ENCODE data around the gene RNF8.

DNA sequence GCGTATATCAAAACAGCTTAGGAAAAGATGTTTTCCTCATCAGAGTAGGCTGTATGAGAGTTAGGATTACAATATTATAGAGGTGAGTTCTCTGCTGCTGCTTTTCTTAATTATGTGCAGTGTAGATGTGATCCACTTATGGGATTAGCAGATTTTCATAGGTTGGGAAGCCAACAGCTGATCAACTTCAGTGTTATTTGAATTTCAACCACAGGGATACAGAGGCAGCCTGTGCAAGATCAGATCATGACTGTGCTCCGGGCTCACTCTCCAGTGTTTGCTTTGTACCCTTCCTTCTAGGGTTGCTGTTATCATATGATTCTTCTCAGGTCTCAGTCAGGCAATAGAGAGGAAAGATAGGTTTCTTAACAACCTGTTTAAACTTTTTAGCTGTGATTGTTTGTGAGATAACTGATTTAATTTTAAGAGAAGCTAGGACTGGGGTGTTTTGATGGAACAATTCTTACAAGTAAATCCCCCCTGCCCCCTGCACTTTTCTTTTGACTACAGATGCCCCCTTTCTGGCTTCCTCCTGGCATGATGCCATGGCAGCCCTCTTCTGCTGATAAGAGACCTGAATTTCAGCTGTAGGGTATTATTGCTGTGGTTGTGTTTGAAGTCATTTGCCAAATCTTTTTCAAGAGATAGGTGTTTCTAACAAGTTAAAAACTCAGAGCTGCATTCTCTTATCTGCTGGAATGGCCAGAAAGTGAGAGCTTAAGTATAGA is 8.5 kb downstream of the RNF8 start:
- TF ChIP-seq, protein P1, sequence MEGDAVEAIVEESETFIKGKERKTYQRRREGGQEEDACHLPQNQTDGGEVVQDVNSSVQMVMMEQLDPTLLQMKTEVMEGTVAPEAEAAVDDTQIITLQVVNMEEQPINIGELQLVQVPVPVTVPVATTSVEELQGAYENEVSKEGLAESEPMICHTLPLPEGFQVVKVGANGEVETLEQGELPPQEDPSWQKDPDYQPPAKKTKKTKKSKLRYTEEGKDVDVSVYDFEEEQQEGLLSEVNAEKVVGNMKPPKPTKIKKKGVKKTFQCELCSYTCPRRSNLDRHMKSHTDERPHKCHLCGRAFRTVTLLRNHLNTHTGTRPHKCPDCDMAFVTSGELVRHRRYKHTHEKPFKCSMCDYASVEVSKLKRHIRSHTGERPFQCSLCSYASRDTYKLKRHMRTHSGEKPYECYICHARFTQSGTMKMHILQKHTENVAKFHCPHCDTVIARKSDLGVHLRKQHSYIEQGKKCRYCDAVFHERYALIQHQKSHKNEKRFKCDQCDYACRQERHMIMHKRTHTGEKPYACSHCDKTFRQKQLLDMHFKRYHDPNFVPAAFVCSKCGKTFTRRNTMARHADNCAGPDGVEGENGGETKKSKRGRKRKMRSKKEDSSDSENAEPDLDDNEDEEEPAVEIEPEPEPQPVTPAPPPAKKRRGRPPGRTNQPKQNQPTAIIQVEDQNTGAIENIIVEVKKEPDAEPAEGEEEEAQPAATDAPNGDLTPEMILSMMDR (IDR thresholded peaks at IDR 0.05): no peak
- TF ChIP-seq POLR2A (IDR thresholded peaks at IDR 0.05): no peak
- no peak for TF ChIP-seq EP300 (IDR thresholded peaks at IDR 0.05; ENCODE audit: low read depth)

Measured in transverse colon (tissue), 3 donors.